Panc1 (cell line): ENCODE data around the gene YRDC. TPM values are rescaled to one million over a fixed set of nuclear protein-coding genes. Genes with fewer than 3 reads are reported as not detected.

ENCODE experiments used
- ATAC-seq: fragments of 200-7000 bp; cut with Tn5 transposase; 2 replicates; pipeline ENCODE4 v1.9.1; 2020; ENCODE audit warnings: mild to moderate bottlenecking, moderate library complexity
- BruUV-seq: library from RNA; stranded (reverse); fragments of 400-500 nt; replicated peaks from 2 replicates; lab custom pipeline; 2021; lab: Mats Ljungman, UMichigan
- CTCF ChIA-PET: fragments of 300-600 bp; sonication (Branson Sonifier 250); formaldehyde crosslinking; loops from one replicate; lab custom pipeline; 2022; ENCODE audit warnings: antibody characterized with exemption; lab: Charles Lee
- POLR2A ChIA-PET: fragments of 300-600 bp; sonication (Branson Sonifier 250); formaldehyde crosslinking; loops from one replicate; lab custom pipeline; 2022; ENCODE audit warnings: antibody characterized with exemption; lab: Charles Lee
- DNase-seq: peaks from one replicate; pipeline ENCODE4 v3.0.0-alpha.2; 2010; ENCODE audit warnings: low read depth, low spot score
- H3K27ac ChIP-seq: 2 replicates; pipeline ENCODE4 v1.5.1; 2011; ENCODE audit warnings: mild to moderate bottlenecking, low read length, inconsistent platforms
- H3K27me3 ChIP-seq: fragments of 200-500 bp; sonication (Bioruptor generic); 2 replicates; pipeline ENCODE4 v1.6.0; 2014; ENCODE audit warnings: low read length, inconsistent platforms; ENCODE audit not compliant: control insufficient read depth, insufficient read depth
- H3K36me3 ChIP-seq: fragments of 200-500 bp; sonication (Bioruptor generic); 2 replicates; pipeline ENCODE4 v1.5.1; 2014; ENCODE audit warnings: inconsistent platforms, mild to moderate bottlenecking, low read length, moderate library complexity; ENCODE audit not compliant: control insufficient read depth, insufficient read depth
- H3K4me1 ChIP-seq: 2 replicates; pipeline ENCODE4 v1.5.1; 2011; ENCODE audit warnings: inconsistent platforms, mild to moderate bottlenecking, low read length, moderate library complexity; ENCODE audit not compliant: control insufficient read depth, insufficient read depth
- H3K4me3 ChIP-seq, 2 experiments: 2 replicates each; pipeline ENCODE4 v1.5.1; 2011 to 2012; ENCODE audit warnings: low read depth in 2 of 2, low read length in 2 of 2, mild to moderate bottlenecking in 2 of 2, inconsistent platforms in 1 of 2, moderate library complexity in 1 of 2
- H3K9me3 ChIP-seq: fragments of 200-500 bp; sonication (Bioruptor generic); 2 replicates; pipeline ENCODE4 v1.5.1; 2014; ENCODE audit warnings: low read depth, mild to moderate bottlenecking, inconsistent platforms, low read length, moderate library complexity; ENCODE audit not compliant: control insufficient read depth, insufficient read depth
- POLR2AphosphoS5 ChIP-seq: IDR thresholded peaks from 2 replicates; pipeline ENCODE4 v1.6.1; 2012; ENCODE audit warnings: mild to moderate bottlenecking, low read depth, low read length, moderate library complexity
- REST ChIP-seq, 2 experiments: IDR thresholded peaks; 2 replicates each; pipeline ENCODE4 v1.6.1; 2011 to 2012; ENCODE audit warnings: low read depth in 2 of 2, control low read depth in 1 of 2, low read length in 1 of 2, mild to moderate bottlenecking in 1 of 2, moderate library complexity in 1 of 2; ENCODE audit not compliant: insufficient read depth in 1 of 2
- SIN3A ChIP-seq: IDR thresholded peaks from 2 replicates; pipeline ENCODE4 v1.6.1; 2012; ENCODE audit warnings: low read depth, mild to moderate bottlenecking, low read length, moderate library complexity, borderline replicate concordance; ENCODE audit not compliant: insufficient read depth
- TCF7L2 ChIP-seq: IDR thresholded peaks from 2 replicates; pipeline ENCODE4 v1.6.1; 2011; ENCODE audit warnings: mild to moderate bottlenecking, low read depth, low read length, inconsistent platforms
- in situ Hi-C: cut with HindIII; loops from 2 replicates; pipeline ENCODE4 v1.10.0; 2016; ENCODE audit warnings: low sequenced_read_pairs, low pct_unique_long_range_greater_than_20kb
- intact Hi-C: fragments of 100-400 bp; cut with micrococcal nuclease; formaldehyde crosslinking; loops from one replicate; pipeline ENCODE4 v1.10.0; 2022; ENCODE audit not compliant: unreplicated experiment
- total RNA-seq: library from RNA; stranded (reverse); gene quantifications from one replicate; pipeline ENCODE4 v1.2.1, GENCODE V29; 2021; ENCODE audit not compliant: unreplicated experiment
- TF ChIP-seq, protein P1 (sequence below): fragments of 450-650 bp; IDR thresholded peaks from 2 replicates; pipeline ENCODE4 v1.5.1; 2017; ENCODE audit warnings: mild to moderate bottlenecking

Gene YRDC
- total RNA-seq, 1 experiment from 2014 or later: 24.0 TPM

DNA sequence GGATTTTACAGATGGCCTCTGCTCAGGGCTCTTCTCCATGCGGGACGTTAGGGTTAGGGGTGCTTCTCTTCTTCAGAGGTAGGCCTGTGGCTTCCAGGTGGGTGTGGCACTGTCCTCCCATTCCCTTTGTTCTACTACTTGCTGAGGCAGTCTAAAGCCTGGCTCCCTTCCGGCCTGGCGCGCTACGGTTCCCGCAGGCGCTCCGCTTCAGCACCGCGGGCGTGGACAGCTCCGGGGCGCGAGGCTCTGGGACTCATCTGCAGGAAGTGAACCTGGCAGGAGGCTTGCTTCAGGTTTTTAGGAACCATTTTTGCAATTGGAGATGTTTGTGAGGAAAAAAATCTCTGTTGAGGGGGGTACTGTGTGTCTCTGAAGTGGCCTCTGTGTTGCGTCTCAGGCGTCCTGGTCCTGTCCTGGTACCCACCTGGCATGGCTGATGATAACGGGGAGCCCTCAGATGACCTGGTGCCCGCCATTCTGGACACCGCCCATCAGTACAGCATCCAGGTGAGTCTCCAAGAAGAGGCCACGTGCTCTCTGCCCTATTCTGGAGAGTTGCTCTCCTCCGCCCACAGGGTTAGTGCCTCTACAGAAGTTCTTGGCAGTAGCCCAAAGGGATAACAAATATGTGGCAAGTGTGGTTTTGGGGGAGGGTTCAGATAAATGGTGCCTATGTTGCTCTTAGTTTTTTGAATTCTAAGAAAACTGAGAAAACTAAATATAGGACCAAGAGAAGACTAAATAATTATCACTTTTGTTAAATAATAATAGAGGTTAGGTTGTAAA is 12.5 kb downstream of the YRDC start:
- BruUV-seq: no TSS peak
- ChIA-PET CTCF (no interaction called here), POLR2A (no interaction called here)
- H3K27ac ChIP-seq: no peak overlapping the region
- DNase-seq: no peak
- peak overlapping the region; percentile 54 to 60 for H3K4me3 ChIP-seq
- in situ Hi-C loops: no loop called here
- H3K9me3 ChIP-seq: no peaks in the 10 kb centered on the region
- TF ChIP-seq, protein P1, sequence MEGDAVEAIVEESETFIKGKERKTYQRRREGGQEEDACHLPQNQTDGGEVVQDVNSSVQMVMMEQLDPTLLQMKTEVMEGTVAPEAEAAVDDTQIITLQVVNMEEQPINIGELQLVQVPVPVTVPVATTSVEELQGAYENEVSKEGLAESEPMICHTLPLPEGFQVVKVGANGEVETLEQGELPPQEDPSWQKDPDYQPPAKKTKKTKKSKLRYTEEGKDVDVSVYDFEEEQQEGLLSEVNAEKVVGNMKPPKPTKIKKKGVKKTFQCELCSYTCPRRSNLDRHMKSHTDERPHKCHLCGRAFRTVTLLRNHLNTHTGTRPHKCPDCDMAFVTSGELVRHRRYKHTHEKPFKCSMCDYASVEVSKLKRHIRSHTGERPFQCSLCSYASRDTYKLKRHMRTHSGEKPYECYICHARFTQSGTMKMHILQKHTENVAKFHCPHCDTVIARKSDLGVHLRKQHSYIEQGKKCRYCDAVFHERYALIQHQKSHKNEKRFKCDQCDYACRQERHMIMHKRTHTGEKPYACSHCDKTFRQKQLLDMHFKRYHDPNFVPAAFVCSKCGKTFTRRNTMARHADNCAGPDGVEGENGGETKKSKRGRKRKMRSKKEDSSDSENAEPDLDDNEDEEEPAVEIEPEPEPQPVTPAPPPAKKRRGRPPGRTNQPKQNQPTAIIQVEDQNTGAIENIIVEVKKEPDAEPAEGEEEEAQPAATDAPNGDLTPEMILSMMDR: no peak
- TF ChIP-seq REST (IDR thresholded peaks at IDR 0.05; ENCODE audit: insufficient read depth in 1 of 2, low read depth in 2 of 2, low read length in 1 of 2) (peak; percentile 97 to 98), SIN3A (peak; percentile 58; the same call in 1 of the 2 replicates)
- no peak for ATAC-seq
- H3K4me1 ChIP-seq: 0 out of 2 replicates have a peak, but pooled peaks cover 2% of the 10 kb centered on the region
- H3K27me3 ChIP-seq: no peaks in the 10 kb centered on the region
- H3K36me3 ChIP-seq: no peaks in the 10 kb centered on the region
- intact Hi-C loops: no loop called here

DNA sequence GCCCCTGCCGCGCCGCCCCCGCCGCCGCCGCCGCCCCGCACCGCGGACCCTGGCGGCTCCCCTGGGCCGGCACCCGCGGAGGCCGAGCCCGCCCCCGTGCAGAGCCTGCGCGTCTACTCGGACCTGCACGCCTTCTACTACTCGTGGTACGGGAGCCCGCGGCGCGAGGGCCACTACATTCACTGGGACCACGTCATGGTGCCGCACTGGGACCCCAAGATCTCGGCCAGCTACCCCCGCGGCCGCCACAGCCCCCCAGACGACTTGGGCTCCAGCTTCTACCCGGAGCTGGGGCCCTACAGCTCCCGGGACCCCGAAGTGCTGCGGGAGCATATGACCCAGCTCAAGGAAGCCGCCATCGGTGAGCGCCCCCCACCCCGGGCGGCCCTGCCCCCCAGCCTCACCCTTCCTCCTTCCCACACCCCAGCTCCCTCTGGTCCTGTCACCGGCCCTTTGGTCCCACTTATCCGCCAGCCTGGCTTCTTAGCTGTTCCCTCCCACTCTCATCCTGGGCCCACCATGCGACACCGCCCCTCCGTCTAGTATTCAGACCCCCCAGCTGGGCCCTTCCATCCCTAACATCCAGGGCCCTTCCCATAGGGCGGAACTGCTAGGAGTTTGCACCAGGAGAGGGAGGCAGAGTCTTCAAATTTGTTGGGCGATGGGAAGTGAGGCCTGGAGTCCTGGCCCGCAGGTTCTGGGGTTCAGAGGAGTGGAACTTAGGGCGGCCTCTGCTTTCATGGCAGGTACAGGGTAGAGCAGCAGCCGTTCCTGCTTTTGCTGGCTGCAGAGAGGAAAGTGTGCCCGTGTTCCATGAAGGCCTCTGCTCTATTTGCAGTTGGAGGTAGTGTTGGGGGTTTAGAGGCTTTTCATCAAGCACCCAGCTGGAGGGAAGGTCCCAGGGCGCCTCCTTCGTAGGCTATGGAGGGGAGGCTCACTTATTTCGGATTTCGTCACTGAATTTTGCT is 13.4 kb downstream of the YRDC start:
- no peaks in the 10 kb centered on the region for H3K9me3 ChIP-seq
- no peak overlapping the region for H3K27ac ChIP-seq
- 0 out of 2 replicates have a peak, but pooled peaks cover 2% of the 10 kb centered on the region for H3K4me1 ChIP-seq
- POLR2A ChIA-PET: no interaction called here
- ATAC-seq (peak; percentile 75), DNase-seq (no peak)
- BruUV-seq: no TSS peak
- H3K4me3 ChIP-seq: peak overlapping the region; percentile 54 to 60
- CTCF ChIA-PET: no interaction called here
- in situ Hi-C loops (no loop called here), intact Hi-C loops (no loop called here)
- no peaks in the 10 kb centered on the region for H3K27me3 ChIP-seq
- H3K36me3 ChIP-seq: no peaks in the 10 kb centered on the region
- TF ChIP-seq SIN3A (no peak), POLR2AphosphoS5 (no peak), REST (IDR thresholded peaks at IDR 0.05; ENCODE audit: insufficient read depth in 1 of 2, low read depth in 2 of 2, low read length in 1 of 2) (no peak), TCF7L2 (no peak)
- TF ChIP-seq, protein P1: no peak
